ENCODE data around the gene FRAS1. TPM values are rescaled to one million over a fixed set of nuclear protein-coding genes. Genes with fewer than 3 reads are reported as not detected.
"Not testable (repeated sequence)": the region's sequence is repeated elsewhere in the genome, so short reads cannot be mapped to it uniquely, and the experiment has no call there.

Gene FRAS1
- total RNA-seq, 2 experiments from 2014 or later = 0.05 to 0.22 TPM

DNA sequence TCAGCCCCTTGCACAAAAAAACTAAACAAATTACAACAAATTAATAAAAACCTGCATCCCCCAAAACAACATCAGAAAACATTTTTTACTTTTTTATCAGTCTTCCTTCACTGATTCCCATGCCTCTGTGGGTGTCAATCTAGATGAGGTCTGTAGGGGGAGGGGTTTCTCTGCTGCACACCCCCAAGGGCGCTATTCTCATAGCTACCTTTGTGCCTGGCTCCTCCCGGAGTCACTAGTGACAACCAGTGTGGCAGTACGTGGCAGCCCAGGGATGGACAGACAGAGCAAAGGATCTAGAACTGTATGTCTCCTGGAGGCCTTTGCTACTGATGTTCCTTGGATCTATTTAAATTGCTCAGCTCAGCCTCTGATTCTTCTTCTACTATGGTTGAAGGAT lies 266.3 kb downstream of the FRAS1 start:
- H3K36me3 Mint-ChIP-seq (ENCODE audit: low read depth) = no peaks in the 10 kb centered on the region
- ChIA-PET CTCF (no interaction called here), POLR2A (interaction anchor here (0.6 kb wide), 1 partner anchor 44 kb away, joined by 3 read pairs; no protein-coding TSS in a partner anchor)
- no peak for DNase-seq
- no peak overlapping the region for H3K27ac Mint-ChIP-seq
- H3K4me3 Mint-ChIP-seq = no peak overlapping the region
- H3K4me1 Mint-ChIP-seq (ENCODE audit: low read depth) = peaks cover 4% of the 10 kb centered on the region
- intact Hi-C loops (cut with micrococcal nuclease) = no loop called here
- ATAC-seq = no peak
- peaks cover 6% of the 10 kb centered on the region for H3K27me3 Mint-ChIP-seq
- H3K9me3 Mint-ChIP-seq = no peaks in the 10 kb centered on the region
- TF ChIP-seq, protein P1, sequence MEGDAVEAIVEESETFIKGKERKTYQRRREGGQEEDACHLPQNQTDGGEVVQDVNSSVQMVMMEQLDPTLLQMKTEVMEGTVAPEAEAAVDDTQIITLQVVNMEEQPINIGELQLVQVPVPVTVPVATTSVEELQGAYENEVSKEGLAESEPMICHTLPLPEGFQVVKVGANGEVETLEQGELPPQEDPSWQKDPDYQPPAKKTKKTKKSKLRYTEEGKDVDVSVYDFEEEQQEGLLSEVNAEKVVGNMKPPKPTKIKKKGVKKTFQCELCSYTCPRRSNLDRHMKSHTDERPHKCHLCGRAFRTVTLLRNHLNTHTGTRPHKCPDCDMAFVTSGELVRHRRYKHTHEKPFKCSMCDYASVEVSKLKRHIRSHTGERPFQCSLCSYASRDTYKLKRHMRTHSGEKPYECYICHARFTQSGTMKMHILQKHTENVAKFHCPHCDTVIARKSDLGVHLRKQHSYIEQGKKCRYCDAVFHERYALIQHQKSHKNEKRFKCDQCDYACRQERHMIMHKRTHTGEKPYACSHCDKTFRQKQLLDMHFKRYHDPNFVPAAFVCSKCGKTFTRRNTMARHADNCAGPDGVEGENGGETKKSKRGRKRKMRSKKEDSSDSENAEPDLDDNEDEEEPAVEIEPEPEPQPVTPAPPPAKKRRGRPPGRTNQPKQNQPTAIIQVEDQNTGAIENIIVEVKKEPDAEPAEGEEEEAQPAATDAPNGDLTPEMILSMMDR (IDR thresholded peaks at IDR 0.05) = no peak

DNA sequence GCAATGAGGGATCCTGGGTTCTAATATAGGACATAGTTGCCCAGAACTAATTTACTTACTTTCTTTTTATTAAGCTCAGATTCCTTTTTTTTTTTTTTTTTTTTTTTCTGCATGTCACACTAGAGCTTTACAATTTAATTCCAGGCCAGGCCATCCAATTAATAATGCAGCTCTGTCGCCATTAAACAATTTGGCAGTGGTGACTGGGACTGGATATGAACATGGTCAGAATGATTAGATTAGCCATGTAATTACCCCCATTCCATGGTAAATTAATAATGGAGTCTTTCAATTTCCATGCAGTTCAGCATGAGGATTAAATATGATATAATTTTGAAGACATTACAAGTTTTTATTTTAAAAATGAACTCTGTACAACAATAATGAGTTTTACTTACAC lies 267.5 kb downstream of the FRAS1 start:
- no peak for ATAC-seq
- H3K36me3 Mint-ChIP-seq (ENCODE audit: low read depth) = no peaks in the 10 kb centered on the region
- ChIA-PET CTCF (no interaction called here), POLR2A (no interaction called here)
- H3K4me3 Mint-ChIP-seq = no peak overlapping the region
- H3K27ac Mint-ChIP-seq = no peak overlapping the region
- TF ChIP-seq, protein P1 (IDR thresholded peaks at IDR 0.05) = no peak
- peaks cover 4% of the 10 kb centered on the region for H3K4me1 Mint-ChIP-seq (ENCODE audit: low read depth)
- H3K27me3 Mint-ChIP-seq = peaks cover 5% of the 10 kb centered on the region
- intact Hi-C loops (cut with micrococcal nuclease) = no loop called here
- H3K9me3 Mint-ChIP-seq = no peaks in the 10 kb centered on the region
- DNase-seq = no peak

DNA sequence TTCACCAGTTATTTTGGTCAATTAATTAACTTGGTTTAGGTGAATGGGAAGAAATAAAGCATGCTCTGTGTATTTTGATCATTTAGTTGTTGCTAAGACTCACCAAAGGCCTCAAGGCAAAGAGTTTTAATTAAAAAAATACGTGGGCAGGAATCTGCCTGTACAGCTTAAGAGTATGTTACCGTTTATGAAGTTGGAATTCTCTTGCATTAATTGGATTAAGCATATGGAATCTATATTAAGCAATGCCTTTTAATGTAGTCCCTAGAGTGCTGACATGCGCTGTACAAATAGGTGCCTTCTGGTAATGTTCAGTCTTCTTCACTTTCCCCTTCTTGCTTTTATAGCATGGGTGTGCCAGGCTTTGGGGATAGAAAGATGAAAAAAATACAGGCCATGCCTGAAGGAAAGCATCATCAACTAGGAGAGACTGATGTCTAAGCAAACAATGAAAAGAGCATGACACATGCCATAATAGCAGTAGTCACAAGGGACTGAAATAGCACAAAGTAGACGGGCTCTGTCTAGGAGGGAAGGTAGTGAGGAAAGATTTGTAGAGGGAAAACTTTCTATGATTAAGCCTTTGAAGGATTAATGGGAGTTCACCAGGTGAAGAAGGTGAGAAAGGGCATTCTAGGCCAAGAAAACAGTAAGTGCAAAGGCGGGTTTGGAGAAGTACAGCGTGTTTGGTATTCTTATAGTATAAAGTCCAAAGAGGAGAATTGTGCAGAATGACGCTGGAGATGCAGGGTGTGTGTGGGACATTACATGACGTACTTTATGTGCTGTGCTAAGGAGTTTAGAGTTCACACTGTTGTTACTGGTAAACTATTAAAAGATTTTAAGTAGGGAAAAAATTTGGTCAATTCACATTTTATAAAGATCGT lies 268.4 kb downstream of the FRAS1 start:
- peaks cover 4% of the 10 kb centered on the region for H3K27me3 Mint-ChIP-seq
- ATAC-seq (no peak), DNase-seq (no peak)
- H3K4me1 Mint-ChIP-seq (ENCODE audit: low read depth) = peaks cover 2% of the 10 kb centered on the region
- H3K9me3 Mint-ChIP-seq = no peaks in the 10 kb centered on the region
- no peak overlapping the region for H3K27ac Mint-ChIP-seq
- POLR2A ChIA-PET = no interaction called here
- TF ChIP-seq, protein P1 (IDR thresholded peaks at IDR 0.05) = no peak
- intact Hi-C loops (cut with micrococcal nuclease) = no loop called here
- H3K36me3 Mint-ChIP-seq (ENCODE audit: low read depth) = no peaks in the 10 kb centered on the region
- H3K4me3 Mint-ChIP-seq = no peak overlapping the region
- CTCF ChIA-PET = no interaction called here

DNA sequence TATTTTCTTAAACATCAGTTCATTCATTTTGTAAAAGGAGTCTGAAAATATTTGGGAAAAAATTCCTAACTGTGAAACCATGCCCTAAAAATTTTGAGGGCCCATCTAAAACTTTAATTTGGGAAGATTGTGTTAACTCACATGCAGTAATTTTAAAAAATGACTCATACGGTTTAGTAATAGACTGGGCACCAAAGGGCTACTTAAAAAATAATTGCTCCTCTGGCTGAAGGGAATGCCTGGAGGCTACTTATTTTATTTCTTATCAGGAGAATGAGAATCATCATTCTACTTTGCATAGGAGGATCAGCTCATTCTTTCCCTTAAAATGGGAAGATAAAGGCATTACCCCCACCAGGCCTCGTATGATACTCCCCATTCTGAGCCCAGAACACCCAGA lies 271.5 kb downstream of the FRAS1 start:
- H3K27ac Mint-ChIP-seq; DNase-seq; H3K27me3 Mint-ChIP-seq; H3K36me3 Mint-ChIP-seq (ENCODE audit: low read depth); ATAC-seq; H3K4me3 Mint-ChIP-seq; POLR2A ChIA-PET; CTCF ChIA-PET; H3K9me3 Mint-ChIP-seq; H3K4me1 Mint-ChIP-seq (ENCODE audit: low read depth); intact Hi-C loops (cut with micrococcal nuclease): not testable (repeated sequence)

DNA sequence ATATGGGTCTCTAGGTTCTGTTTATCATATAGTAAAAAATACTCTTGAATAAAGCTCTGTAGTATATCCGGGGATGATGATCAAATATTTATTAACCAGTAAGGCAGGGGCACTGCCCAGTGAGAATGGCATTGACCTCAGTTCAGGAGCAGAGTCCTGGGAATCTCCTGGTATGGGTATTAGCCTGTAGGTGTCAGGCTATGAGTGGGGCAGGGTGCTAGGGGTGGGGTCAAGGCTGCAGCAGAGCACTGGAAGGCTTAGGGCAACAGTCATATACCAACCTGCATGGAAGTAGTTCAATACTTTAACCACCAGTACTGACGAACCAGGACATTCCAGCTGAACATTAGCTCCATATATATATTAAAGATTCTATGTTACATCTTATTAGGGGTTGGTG lies 274.1 kb downstream of the FRAS1 start:
- peaks cover 4% of the 10 kb centered on the region for H3K27me3 Mint-ChIP-seq
- intact Hi-C loops (cut with micrococcal nuclease) = no loop called here

More for the DNA sequence above, 274.1 kb downstream of the FRAS1 start:
- H3K27ac Mint-ChIP-seq = no peak overlapping the region
- no peaks in the 10 kb centered on the region for H3K4me1 Mint-ChIP-seq (ENCODE audit: low read depth)
- no peaks in the 10 kb centered on the region for H3K9me3 Mint-ChIP-seq
- ATAC-seq (no peak), DNase-seq (no peak)
- H3K4me3 Mint-ChIP-seq = no peak overlapping the region
- no peaks in the 10 kb centered on the region for H3K36me3 Mint-ChIP-seq (ENCODE audit: low read depth)
- ChIA-PET POLR2A (no interaction called here), CTCF (no interaction called here)
- TF ChIP-seq, protein P1 (IDR thresholded peaks at IDR 0.05) = no peak

Measured in activated CD8-positive, alpha-beta T cell treated with anti-CD3 and anti-CD28 coated beads for 36 hours (primary cell).